Activated CD4-positive, alpha-beta T cell treated with anti-CD3 and anti-CD28 coated beads, Interleukin-10, Interleukin-2, amounts not matched to agents 100 ng/mL and 50 ng/mL, durations not matched to agents 16 hours and 8 hours (primary cell): Measurements from ENCODE around the gene GRIK4.
"Not testable (repeated sequence)": the region's sequence is repeated elsewhere in the genome, so short reads cannot be mapped to it uniquely, and the experiment has no call there.

Source experiments
- DNase-seq: peaks from one replicate; pipeline ENCODE4 v3.0.0-alpha.2; 2020

GRIK4 gene

GRCh38 chr11:120759046-120759445, 247.5 kb downstream of the GRIK4 start:
- no peak for DNase-seq

GRCh38 chr11:120765710-120766109, 254.2 kb downstream of the GRIK4 start:
- not testable (repeated sequence) for DNase-seq

GRCh38 chr11:120766318-120766717, 254.8 kb downstream of the GRIK4 start:
- DNase-seq = no peak

- DNase-seq = no peak
Measured at GRCh38 chr11:120768949-120769348, 257.4 kb downstream of the GRIK4 start.

GRCh38 chr11:120769906-120770305, 258.4 kb downstream of the GRIK4 start:
- no peak for DNase-seq

GRCh38 chr11:120771551-120772060, 260.1 kb downstream of the GRIK4 start:
- DNase-seq = no peak

GRCh38 chr11:120773501-120774031, 262.0 kb downstream of the GRIK4 start:
- no peak for DNase-seq

- no peak for DNase-seq
Measured at GRCh38 chr11:120774591-120775386, 263.2 kb downstream of the GRIK4 start.

- no peak for DNase-seq
Measured at GRCh38 chr11:120775986-120776951, 264.7 kb downstream of the GRIK4 start.

- DNase-seq = no peak
Measured at GRCh38 chr11:120778685-120779490, 267.3 kb downstream of the GRIK4 start.

- no peak for DNase-seq
Measured at GRCh38 chr11:120780239-120780638, 268.7 kb downstream of the GRIK4 start.

GRCh38 chr11:120781486-120782120, 270.1 kb downstream of the GRIK4 start:
- no peak for DNase-seq

- DNase-seq = no peak
Measured at GRCh38 chr11:120784566-120785251, 273.2 kb downstream of the GRIK4 start.

GRCh38 chr11:120785576-120785975, 274.0 kb downstream of the GRIK4 start:
- DNase-seq = no peak

- no peak for DNase-seq
Measured at GRCh38 chr11:120786206-120786735, 274.7 kb downstream of the GRIK4 start.

GRCh38 chr11:120787224-120787623, 275.7 kb downstream of the GRIK4 start:
- DNase-seq = not testable (repeated sequence)

GRCh38 chr11:120789391-120789790, 277.8 kb downstream of the GRIK4 start:
- no peak for DNase-seq

GRCh38 chr11:120792306-120792705, 280.8 kb downstream of the GRIK4 start:
- no peak for DNase-seq

GRCh38 chr11:120793150-120793549, 281.6 kb downstream of the GRIK4 start:
- no peak for DNase-seq

- no peak for DNase-seq
Measured at GRCh38 chr11:120793806-120794479, 282.4 kb downstream of the GRIK4 start.
